Neural cell (in vitro differentiated cells): ENCODE measurements around the gene GNAL. TPM values are rescaled to one million over a fixed set of nuclear protein-coding genes. Genes with fewer than 3 reads are reported as not detected.

ENCODE experiments used
- H2AFZ ChIP-seq: fragments of 200-600, 300-800 bp; sonication (generic), shearing (Covaris generic); 2 replicates; pipeline ENCODE4 v1.6.0; 2014; ENCODE audit warnings: low read depth, mild to moderate bottlenecking, antibody characterized with exemption, low read length, moderate library complexity
- H3F3A ChIP-seq: fragments of 200-600 bp; shearing (Covaris generic); 2 replicates; pipeline ENCODE4 v1.6.1; 2016; ENCODE audit warnings: mild to moderate bottlenecking, moderate library complexity, mixed read lengths, antibody characterized with exemption, low read length; ENCODE audit not compliant: insufficient read depth, poor library complexity, severe bottlenecking
- H3K27ac ChIP-seq: fragments of 200-600, 300-800 bp; sonication (generic), shearing (Covaris generic); 2 replicates; pipeline ENCODE4 v1.5.1; 2014; ENCODE audit warnings: mild to moderate bottlenecking, low read length, moderate library complexity
- H3K27me3 ChIP-seq: fragments of 300-800, 200-600 bp; sonication (generic), shearing (Covaris generic); 2 replicates; pipeline ENCODE4 v1.6.0; 2014; ENCODE audit warnings: mild to moderate bottlenecking, low read depth, low read length, moderate library complexity; ENCODE audit not compliant: insufficient read depth
- H3K36me3 ChIP-seq: fragments of 300-800, 200-600 bp; sonication (generic), shearing (Covaris generic); 2 replicates; pipeline ENCODE4 v1.5.1; 2014; ENCODE audit warnings: mild to moderate bottlenecking, antibody characterized with exemption, low read length, moderate library complexity; ENCODE audit not compliant: insufficient read depth
- H3K4me2 ChIP-seq: fragments of 300-800, 200-600 bp; sonication (generic), shearing (Covaris generic); 2 replicates; pipeline ENCODE4 v1.6.0; 2014; ENCODE audit warnings: mild to moderate bottlenecking, low read length
- H3K4me3 ChIP-seq: fragments of 300-800, 200-600 bp; sonication (generic), shearing (Covaris generic); 2 replicates; pipeline ENCODE4 v1.5.1; 2014; ENCODE audit warnings: mild to moderate bottlenecking, low read length, moderate library complexity
- H3K79me2 ChIP-seq: fragments of 200-600 bp; shearing (Covaris generic); replicated peaks from 2 replicates; pipeline ENCODE4 v1.6.0; 2014; ENCODE audit warnings: mild to moderate bottlenecking, low read length, moderate library complexity; ENCODE audit not compliant: insufficient read depth
- H3K9ac ChIP-seq: fragments of 300-800, 200-600 bp; sonication (generic), shearing (Covaris generic); 2 replicates; pipeline ENCODE4 v1.6.1; 2016; ENCODE audit warnings: mild to moderate bottlenecking, low read length, mixed read lengths
- H3K9me2 ChIP-seq: fragments of 200-600 bp; shearing (Covaris generic); 2 replicates; pipeline ENCODE4 v1.6.1; 2016; ENCODE audit warnings: mild to moderate bottlenecking, low read length, mixed read lengths; ENCODE audit not compliant: insufficient read depth
- H3K9me3 ChIP-seq: fragments of 200-600, 300-800 bp; sonication (generic), shearing (Covaris generic); 2 replicates; pipeline ENCODE4 v1.6.1; 2016; ENCODE audit warnings: mild to moderate bottlenecking, mixed run types, low read length, moderate library complexity, mixed read lengths
- H4K20me1 ChIP-seq: fragments of 200-600 bp; shearing (Covaris generic); 2 replicates; pipeline ENCODE4 v1.6.1; 2016; ENCODE audit warnings: mild to moderate bottlenecking, mixed run types; ENCODE audit not compliant: insufficient read depth
- CTCF ChIP-seq: fragments of 450-650 bp; IDR thresholded peaks from 2 replicates; pipeline ENCODE4 v1.5.1; 2014; ENCODE audit warnings: antibody characterized with exemption, mild to moderate bottlenecking, moderate library complexity; ENCODE audit not compliant: poor library complexity, severe bottlenecking
- EP300 ChIP-seq: fragments of 450-650 bp; conservative IDR thresholded peaks from 2 replicates; pipeline ENCODE4 v1.6.1; 2014; ENCODE audit warnings: antibody characterized with exemption, mild to moderate bottlenecking, moderate library complexity; ENCODE audit not compliant: poor library complexity, severe bottlenecking
- EZH2 ChIP-seq: fragments of 200-600, 300-800 bp; shearing (Covaris generic), sonication (generic); IDR thresholded peaks from 2 replicates; pipeline ENCODE4 v1.6.1; 2014; ENCODE audit warnings: antibody characterized with exemption, low read length, borderline replicate concordance, mild to moderate bottlenecking; ENCODE audit not compliant: insufficient read depth, poor library complexity, severe bottlenecking
- MXI1 ChIP-seq: fragments of 450-650 bp; conservative IDR thresholded peaks from 2 replicates; pipeline ENCODE4 v1.6.1; 2014; ENCODE audit warnings: antibody characterized with exemption, mild to moderate bottlenecking; ENCODE audit not compliant: poor library complexity, severe bottlenecking
- POLR2AphosphoS5 ChIP-seq: IDR thresholded peaks from 2 replicates; pipeline ENCODE4 v1.6.1; 2012
- RAD21 ChIP-seq: fragments of 450-650 bp; conservative IDR thresholded peaks from 2 replicates; pipeline ENCODE4 v1.6.1; 2014; ENCODE audit warnings: antibody characterized with exemption, mild to moderate bottlenecking, moderate library complexity
- REST ChIP-seq: IDR thresholded peaks from 2 replicates; pipeline ENCODE4 v1.6.1; 2012; ENCODE audit warnings: borderline replicate concordance
- SMC3 ChIP-seq: fragments of 450-650 bp; conservative IDR thresholded peaks from 2 replicates; pipeline ENCODE4 v1.6.1; 2014; ENCODE audit warnings: antibody characterized with exemption, mild to moderate bottlenecking, moderate library complexity; ENCODE audit not compliant: poor library complexity
- TAF1 ChIP-seq: IDR thresholded peaks from 2 replicates; pipeline ENCODE4 v1.6.1; 2012; ENCODE audit warnings: low read depth
- polyA plus RNA-seq: library from polyadenylated mRNA; depleted of rRNA; stranded (reverse); fragments of >200 nt; gene quantifications from 2 replicates; pipeline ENCODE4 v1.2.3, GENCODE V29; 2014

GNAL gene
- polyA plus RNA-seq, 1 donor from 2014 or later: 16.7 TPM

DNA sequence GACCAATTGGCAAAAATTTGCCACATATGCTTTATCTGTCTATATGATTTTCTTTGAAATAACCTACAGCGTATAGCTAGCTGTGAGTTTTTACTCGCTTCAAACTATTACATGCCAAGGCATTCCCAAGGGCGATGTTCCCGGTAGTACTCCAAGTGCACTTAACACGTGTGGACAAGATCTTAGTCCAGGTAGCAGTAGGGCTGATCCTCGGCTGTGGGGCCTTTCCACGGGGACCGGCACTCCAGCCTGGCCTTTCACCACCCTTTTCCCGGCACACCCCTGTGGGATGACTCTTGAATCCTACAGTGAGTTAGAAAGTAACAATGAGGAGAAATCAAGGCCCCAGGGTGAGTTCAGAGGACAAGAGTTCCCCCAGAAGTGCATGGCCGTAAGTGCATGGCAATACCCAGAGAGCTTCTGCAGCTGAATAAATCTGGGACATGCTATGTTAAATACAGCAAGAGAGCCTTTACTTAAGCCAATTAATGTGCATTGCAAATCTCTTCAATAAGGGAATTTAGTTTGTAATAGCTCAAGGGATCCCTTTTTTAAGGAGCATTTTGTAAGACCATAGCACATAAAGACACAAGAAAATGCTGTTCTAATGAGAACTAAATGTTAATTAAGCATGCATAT, 188.6 kb downstream of the GNAL start:
- Histone ChIP-seq H3K27me3 (no peaks in the 10 kb centered on the region), H3K9me3 (no peaks in the 10 kb centered on the region), H4K20me1 (no peaks in the 10 kb centered on the region), H3K79me2 (no peaks in the 10 kb centered on the region), H3K4me3 (no peak overlapping the region), H3K9ac (no peak overlapping the region), H3F3A (no peaks in the 10 kb centered on the region), H3K4me2 (no peak overlapping the region), H3K9me2 (no peaks in the 10 kb centered on the region), H3K36me3 (no peaks in the 10 kb centered on the region), H2AFZ (no peak overlapping the region), H3K27ac (no peak overlapping the region)
- TF ChIP-seq POLR2AphosphoS5 (no peak), CTCF (no peak), TAF1 (no peak), RAD21 (no peak), EZH2 (no peak), SMC3 (no peak), MXI1 (no peak), EP300 (no peak), REST (no peak)

DNA sequence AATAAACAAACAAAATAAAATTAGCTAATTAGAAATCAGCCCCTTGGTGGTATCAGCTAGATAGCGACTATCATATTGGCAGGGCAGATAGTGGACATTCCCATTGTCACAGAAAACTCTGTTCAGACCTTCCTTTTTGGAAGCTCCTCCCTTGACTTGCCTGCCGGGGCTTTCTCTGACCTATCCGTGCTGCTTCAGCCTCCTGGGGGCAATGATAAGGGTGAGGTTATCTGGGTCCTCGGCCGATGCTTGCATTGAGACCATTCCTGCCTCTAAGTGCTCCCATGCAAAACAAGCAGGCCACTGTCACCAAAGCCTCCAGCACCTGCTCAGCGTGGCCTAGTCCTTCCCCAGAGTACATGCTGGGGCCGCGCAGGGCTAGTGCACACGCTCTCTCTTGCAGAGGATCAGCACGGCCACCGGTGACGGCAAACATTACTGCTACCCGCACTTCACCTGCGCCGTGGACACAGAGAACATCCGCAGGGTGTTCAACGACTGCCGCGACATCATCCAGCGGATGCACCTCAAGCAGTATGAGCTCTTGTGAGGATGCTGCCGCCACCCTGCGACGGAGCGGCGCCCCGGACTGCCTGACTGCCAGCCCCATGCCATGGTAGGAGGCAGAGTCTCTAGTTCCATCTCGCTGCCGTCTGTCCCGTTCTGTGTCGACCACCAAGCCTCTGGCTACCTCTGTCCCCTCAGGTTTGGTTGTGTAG, 191.7 kb downstream of the GNAL start:
- Histone ChIP-seq H2AFZ (no peak overlapping the region), H3K27ac (no peak overlapping the region), H3K4me2 (no peak overlapping the region), H3K9ac (no peak overlapping the region), H3F3A (no peaks in the 10 kb centered on the region), H3K4me3 (no peak overlapping the region), H4K20me1 (no peaks in the 10 kb centered on the region), H3K36me3 (peaks cover 12% of the 10 kb centered on the region), H3K79me2 (no peaks in the 10 kb centered on the region), H3K9me2 (no peaks in the 10 kb centered on the region), H3K27me3 (no peaks in the 10 kb centered on the region), H3K9me3 (no peaks in the 10 kb centered on the region)
- TF ChIP-seq MXI1 (no peak), RAD21 (no peak), EZH2 (no peak), TAF1 (no peak)
